Uterus (tissue), 4 donors: ENCODE measurements around the gene AKT1. TPM values are rescaled to one million over a fixed set of nuclear protein-coding genes. Genes with fewer than 3 reads are reported as not detected.
"Not testable (repeated sequence)": the region's sequence is repeated elsewhere in the genome, so short reads cannot be mapped to it uniquely, and the experiment has no call there.

ENCODE experiments used
- DNase-seq, 2 donors: peaks; one replicate each; pipeline ENCODE4 v3.0.0-alpha.2; 2019 to 2020
- H3K27ac ChIP-seq, 2 donors: fragments of 200-600 bp; sonication (generic); 1 replicate in 1 of 2; 2 replicates in 1 of 2; pipeline ENCODE4 v1.5.1; 2016 to 2018
- H3K27me3 ChIP-seq, 2 donors: fragments of 200-600 bp; sonication (generic); one replicate each; pipeline ENCODE4 v1.5.1; 2018 to 2019; ENCODE audit warnings: control low read depth in 1 of 2
- H3K36me3 ChIP-seq, 2 donors: fragments of 200-600 bp; sonication (generic); one replicate each; pipeline ENCODE4 v1.5.1; 2019; ENCODE audit warnings: control low read depth in 1 of 2
- H3K4me1 ChIP-seq, 2 donors: fragments of 200-600 bp; sonication (generic); one replicate each; pipeline ENCODE4 v1.5.1; 2018 to 2019; ENCODE audit warnings: control low read depth in 1 of 2
- H3K4me3 ChIP-seq, 2 donors: fragments of 200-600 bp; sonication (generic); 1 replicate in 1 of 2; 2 replicates in 1 of 2; pipeline ENCODE4 v1.5.1; 2018 to 2019; ENCODE audit warnings: mild to moderate bottlenecking in 1 of 2
- H3K9me3 ChIP-seq, 2 donors: fragments of 200-600 bp; sonication (generic); one replicate each; pipeline ENCODE4 v1.5.1; 2019; ENCODE audit warnings: control low read depth in 1 of 2
- CTCF ChIP-seq, 4 experiments: fragments of 200-600 bp in 2 of 4; fragments of 450-650 bp in 2 of 4; sonication (generic) in 2 of 4; IDR thresholded peaks; one replicate each; pipeline ENCODE4 v1.5.1; 2016 to 2019; ENCODE audit warnings: antibody characterized with exemption in 4 of 4, mild to moderate bottlenecking in 2 of 4, moderate library complexity in 1 of 4
- POLR2A ChIP-seq, 2 donors: fragments of 450-650 bp; IDR thresholded peaks; one replicate each; pipeline ENCODE4 v1.6.1; 2016; ENCODE audit warnings: antibody characterized with exemption in 2 of 2, mild to moderate bottlenecking in 1 of 2, moderate library complexity in 1 of 2
- intact Hi-C: fragments of 100-400 bp; cut with DNase I; formaldehyde crosslinking; loops from one replicate; pipeline ENCODE4 v1.15.1; 2023; ENCODE audit warnings: low total_unique reads
- total RNA-seq, 4 donors: library from RNA; depleted of rRNA in 3 of 4; stranded (reverse); fragments of >200 nt in 3 of 4; gene quantifications; one replicate each; pipeline versions ENCODE4 v1.1.0 to v1.2.4, GENCODE V29; 2014 to 2023
- donor health status: DM: yes; HTN: yes; CAD: no.

Gene AKT1
- total RNA-seq, 4 donors from 2014 or later = 42.9 to 121 (median 101) TPM

- no peak for TF ChIP-seq POLR2A (IDR thresholded peaks at IDR 0.05)
- no peak for TF ChIP-seq CTCF (IDR thresholded peaks at IDR 0.05)
- Histone ChIP-seq H3K27me3 (peaks cover 4 to 20% of the 10 kb centered on the region in 2 donors), H3K9me3 (no peaks in the 10 kb centered on the region), H3K4me1 (peaks cover 0 to 12% of the 10 kb centered on the region in 2 donors), H3K36me3 (no peaks in the 10 kb centered on the region), H3K4me3 (no peak overlapping the region), H3K27ac (no peak overlapping the region)
- intact Hi-C loops = no loop called here
- peak in 1 of 2 donors; percentile 6 for DNase-seq
Observed at GRCh38 chr14:104843006-104843405, 47.5 kb upstream of the AKT1 start.

- H3K4me1 ChIP-seq = peaks cover 0 to 12% of the 10 kb centered on the region in 2 donors
- no peak for DNase-seq
- peaks cover 4 to 20% of the 10 kb centered on the region in 2 donors for H3K27me3 ChIP-seq
- intact Hi-C loops = no loop called here
- no peak for TF ChIP-seq CTCF (IDR thresholded peaks at IDR 0.05)
- TF ChIP-seq POLR2A (IDR thresholded peaks at IDR 0.05) = no peak
- H3K4me3 ChIP-seq = no peak overlapping the region
- no peaks in the 10 kb centered on the region for H3K36me3 ChIP-seq
- no peak overlapping the region for H3K27ac ChIP-seq
- no peaks in the 10 kb centered on the region for H3K9me3 ChIP-seq
Observed at GRCh38 chr14:104841730-104842129, 46.2 kb upstream of the AKT1 start.

- peak in 1 of 2 donors; percentile 4 for DNase-seq
- H3K4me3 ChIP-seq, H3K27ac ChIP-seq, H3K36me3 ChIP-seq, intact Hi-C loops, H3K27me3 ChIP-seq, H3K9me3 ChIP-seq, H3K4me1 ChIP-seq: not testable (repeated sequence)
Observed at GRCh38 chr14:104836171-104836935, 40.8 kb upstream of the AKT1 start.

GRCh38 chr14:104830781-104831180 lies 35.2 kb upstream of the AKT1 start:
- H3K27me3 ChIP-seq = no peaks in the 10 kb centered on the region
- TF ChIP-seq CTCF (IDR thresholded peaks at IDR 0.05) = no peak
- TF ChIP-seq POLR2A (IDR thresholded peaks at IDR 0.05) = no peak
- H3K36me3 ChIP-seq = no peaks in the 10 kb centered on the region
- no peak overlapping the region for H3K4me3 ChIP-seq
- peaks cover 0 to 5% of the 10 kb centered on the region in 2 donors for H3K4me1 ChIP-seq
- no peaks in the 10 kb centered on the region for H3K9me3 ChIP-seq
- no peak for DNase-seq
- H3K27ac ChIP-seq = no peak overlapping the region
- intact Hi-C loops = no loop called here

- peak overlapping the region in 1 of 2 donors; percentile 36 for H3K27ac ChIP-seq
- no peaks in the 10 kb centered on the region for H3K27me3 ChIP-seq
- intact Hi-C loops = loop anchor here (5.0 kb wide), 1 partner anchor 55 kb away; no protein-coding TSS in a partner anchor
- DNase-seq = peak; percentile 37 to 40
- TF ChIP-seq POLR2A (IDR thresholded peaks at IDR 0.05) (peak in 1 of 2 donors; percentile 11), CTCF (IDR thresholded peaks at IDR 0.05) (peak in 2 of 4 experiments; percentile 4 to 33)
- peaks cover 0 to 5% of the 10 kb centered on the region in 2 donors for H3K4me1 ChIP-seq
- H3K36me3 ChIP-seq = no peaks in the 10 kb centered on the region
- H3K9me3 ChIP-seq = no peaks in the 10 kb centered on the region
- peak overlapping the region; percentile 10 to 58 for H3K4me3 ChIP-seq
Observed at GRCh38 chr14:104827177-104828055, 31.9 kb upstream of the AKT1 start.
